Stomach (tissue), 4 donors: ENCODE measurements around the gene P2RX3.

ENCODE experiments used
- CTCF ChIP-seq, 7 experiments: fragments of 450-650 bp in 4 of 7; fragments of 200-600 bp in 3 of 7; sonication (generic) in 3 of 7; IDR thresholded peaks; one replicate each; pipeline ENCODE4 v1.5.1; 2016 to 2019; ENCODE audit warnings: antibody characterized with exemption in 7 of 7, control low read depth in 2 of 7, mild to moderate bottlenecking in 1 of 7
- EP300 ChIP-seq: sonication (generic); formaldehyde crosslinking; IDR thresholded peaks from one replicate; pipeline ENCODE4 v1.6.1; 2017; ENCODE audit warnings: antibody characterized with exemption
- POLR2A ChIP-seq, 4 donors: fragments of 450-650 bp; IDR thresholded peaks; one replicate each; pipeline ENCODE4 v1.6.1; 2016; ENCODE audit warnings: antibody characterized with exemption in 4 of 4, control low read depth in 2 of 4, mild to moderate bottlenecking in 1 of 4, moderate library complexity in 1 of 4
- POLR2AphosphoS5 ChIP-seq, 3 donors: sonication (generic); formaldehyde crosslinking; IDR thresholded peaks; one replicate each; pipeline ENCODE4 v1.6.1; 2016; ENCODE audit warnings: antibody characterized with exemption in 3 of 3

GRCh38 chr11:57307666-57308270 is 30.4 kb upstream of the P2RX3 start:
- TF ChIP-seq CTCF (IDR thresholded peaks at IDR 0.05): no peak
- TF ChIP-seq EP300: no peak
- no peak for TF ChIP-seq POLR2AphosphoS5 (IDR thresholded peaks at IDR 0.05)
- TF ChIP-seq POLR2A (IDR thresholded peaks at IDR 0.05): no peak
